GM21529 (cell line): ENCODE data around the gene SCGB2B2.
"Not testable (repeated sequence)": the region's sequence is repeated elsewhere in the genome, so short reads cannot be mapped to it uniquely, and the experiment has no call there.

Experiments
- ATAC-seq: cut with Tn5 transposase; IDR thresholded peaks from one replicate; pipeline ENCODE4 v1.9.1; 2021; ENCODE audit not compliant: unreplicated experiment

The SCGB2B2 gene, protein sequence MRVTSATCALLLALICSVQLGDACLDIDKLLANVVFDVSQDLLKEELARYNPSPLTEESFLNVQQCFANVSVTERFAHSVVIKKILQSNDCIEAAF

DNA sequence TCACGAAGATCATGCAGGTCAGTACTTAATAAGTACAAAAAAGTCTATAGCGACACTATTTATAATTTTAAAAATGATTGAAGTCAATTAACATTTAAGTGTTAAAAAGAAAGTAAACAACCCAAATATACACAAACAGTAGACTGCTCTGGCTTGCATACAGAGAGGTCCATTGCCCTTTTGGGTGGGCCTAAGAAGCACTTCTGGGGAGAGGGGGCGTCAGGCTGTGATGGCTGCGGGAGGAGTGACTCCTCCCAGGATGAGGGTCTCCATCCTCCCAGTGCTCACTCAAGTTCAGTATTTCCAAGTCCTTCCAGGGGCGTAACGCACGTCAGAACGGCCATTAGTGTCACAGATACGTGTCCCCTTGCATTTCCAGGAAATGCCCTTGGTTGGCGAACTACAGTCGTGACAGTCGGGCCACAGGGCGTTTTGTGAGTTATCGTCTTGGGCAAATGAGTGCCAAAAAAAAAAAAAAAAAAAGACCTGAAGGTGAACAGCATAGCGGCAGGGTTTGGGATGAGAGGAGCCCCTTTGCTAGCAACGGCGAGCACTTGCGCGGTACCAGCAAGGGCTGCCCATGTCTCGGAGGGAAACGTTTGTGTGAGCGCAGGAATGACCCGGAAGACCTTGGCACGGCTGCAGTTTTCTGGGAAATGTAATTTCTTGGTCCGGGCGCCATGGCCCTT lies at the start of gene SCGB2B2:
SCGB2B2 (minus strand) TSS at position 463 of the 689 bp plus-strand sequence. CDS start 82,596 bp downstream, outside the sequence.
- peak; percentile 51 for ATAC-seq

DNA sequence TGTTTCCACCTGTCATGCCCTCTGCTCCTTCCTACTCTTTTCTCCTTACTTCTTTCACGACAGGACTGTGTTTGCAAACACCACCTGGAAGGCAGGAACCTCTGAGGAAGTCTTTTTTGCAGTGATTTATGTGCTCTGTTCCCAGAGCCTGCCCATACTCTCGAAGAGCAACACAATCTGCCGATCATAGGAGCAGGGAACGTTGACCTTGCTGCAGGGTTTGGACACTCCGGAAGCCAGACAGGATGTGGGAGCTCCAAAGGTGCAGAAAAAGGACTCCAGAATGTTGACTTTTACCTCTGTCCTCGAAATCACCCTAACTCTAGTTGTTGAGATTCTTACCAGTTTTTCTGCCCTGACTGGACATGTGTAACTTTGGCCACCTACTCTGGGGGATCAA lies 48.4 kb upstream of the SCGB2B2 start:
- no peak for ATAC-seq

- no peak for ATAC-seq
These were observed 45.4 kb upstream of the SCGB2B2 start for GRCh38 chr19:34722353-34722752.

GRCh38 chr19:34715357-34715756 lies 38.4 kb upstream of the SCGB2B2 start:
- no peak for ATAC-seq

- no peak for ATAC-seq
These were observed 36.3 kb upstream of the SCGB2B2 start for GRCh38 chr19:34713262-34713637.

- no peak for ATAC-seq
These were observed 35.7 kb upstream of the SCGB2B2 start for GRCh38 chr19:34712395-34713261.

DNA sequence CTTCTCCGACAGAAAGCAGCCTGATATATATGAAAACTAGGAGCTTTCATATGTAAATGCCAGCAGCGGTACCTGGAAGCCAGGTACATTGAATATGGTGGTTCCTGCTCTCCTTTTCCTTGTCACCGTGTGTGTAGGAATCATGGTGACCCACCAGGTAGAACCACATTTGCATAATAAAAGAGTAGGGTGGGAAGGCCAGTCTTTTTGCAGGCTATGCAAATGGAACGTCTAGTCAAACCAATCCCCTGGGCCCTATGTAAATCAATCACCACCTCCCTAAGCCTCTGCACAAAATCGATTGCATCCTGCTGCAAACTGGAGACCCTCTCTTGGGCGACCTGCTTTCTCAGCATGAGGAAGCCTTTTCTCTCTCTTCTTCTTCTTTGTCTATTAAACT lies 34.9 kb upstream of the SCGB2B2 start:
- ATAC-seq = no peak

GRCh38 chr19:34707661-34708060 lies 30.7 kb upstream of the SCGB2B2 start:
- no peak for ATAC-seq

DNA sequence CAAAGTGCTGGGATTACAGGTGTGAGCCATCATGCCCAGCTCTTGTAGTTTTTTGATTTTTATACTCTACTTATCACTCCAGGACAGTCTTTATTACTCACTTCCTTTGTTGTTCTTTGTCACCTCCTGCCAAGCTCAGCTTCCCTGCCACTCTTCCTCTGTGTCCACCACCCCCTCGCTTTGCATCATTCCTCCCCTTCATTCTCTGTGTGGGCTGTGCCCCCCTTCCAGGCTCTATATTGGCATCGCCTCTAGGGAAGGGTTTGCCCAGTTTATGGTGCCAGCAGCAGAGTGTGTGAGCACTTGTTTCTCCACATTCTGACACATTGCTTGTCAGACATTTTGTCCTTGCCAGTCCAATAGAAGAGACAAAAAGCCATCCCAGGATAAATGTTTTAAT lies 15.6 kb upstream of the SCGB2B2 start:
- no peak for ATAC-seq

- no peak for ATAC-seq
These were observed 13.4 kb upstream of the SCGB2B2 start for GRCh38 chr19:34690372-34690771.

- ATAC-seq = no peak
These were observed 11.6 kb upstream of the SCGB2B2 start for GRCh38 chr19:34688592-34688991.

DNA sequence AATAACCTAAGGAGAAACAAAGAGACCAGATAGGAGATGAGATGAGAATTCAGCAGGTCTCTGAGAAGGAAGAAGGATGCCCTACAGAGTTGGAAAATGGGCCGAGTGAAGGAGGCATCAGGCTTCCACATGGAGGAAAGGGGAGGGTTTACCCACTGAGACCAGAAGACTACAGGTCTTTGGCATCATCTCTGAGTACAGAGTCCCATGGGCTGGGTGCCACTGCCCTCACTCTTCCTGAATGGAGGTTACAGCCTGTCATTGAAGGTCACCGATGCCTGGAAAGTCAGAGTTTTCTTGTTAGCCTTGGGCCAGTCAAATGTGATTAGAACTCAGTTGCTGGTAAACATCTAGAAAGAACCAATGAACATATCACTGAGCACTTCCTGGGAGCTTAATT lies 10.4 kb upstream of the SCGB2B2 start:
- ATAC-seq = no peak

DNA sequence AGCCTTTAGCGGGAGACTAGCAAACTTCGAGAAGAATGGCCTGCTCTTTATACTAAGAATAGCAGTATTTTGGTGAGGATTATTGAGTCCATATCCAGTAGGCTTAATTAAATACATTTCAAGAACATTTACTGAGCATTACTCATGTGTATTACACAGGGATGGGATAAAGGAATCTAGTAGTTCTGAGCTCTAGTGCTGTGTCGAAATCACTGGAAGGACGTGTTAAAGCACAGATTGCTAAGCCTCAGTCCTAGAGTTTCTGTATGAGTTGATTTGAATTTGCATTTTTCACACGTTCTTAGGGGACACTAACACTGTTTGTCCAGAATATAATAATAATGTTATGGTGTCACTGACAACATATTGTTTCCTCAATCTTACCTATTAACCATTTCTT lies 9.5 kb upstream of the SCGB2B2 start:
- ATAC-seq = no peak

DNA sequence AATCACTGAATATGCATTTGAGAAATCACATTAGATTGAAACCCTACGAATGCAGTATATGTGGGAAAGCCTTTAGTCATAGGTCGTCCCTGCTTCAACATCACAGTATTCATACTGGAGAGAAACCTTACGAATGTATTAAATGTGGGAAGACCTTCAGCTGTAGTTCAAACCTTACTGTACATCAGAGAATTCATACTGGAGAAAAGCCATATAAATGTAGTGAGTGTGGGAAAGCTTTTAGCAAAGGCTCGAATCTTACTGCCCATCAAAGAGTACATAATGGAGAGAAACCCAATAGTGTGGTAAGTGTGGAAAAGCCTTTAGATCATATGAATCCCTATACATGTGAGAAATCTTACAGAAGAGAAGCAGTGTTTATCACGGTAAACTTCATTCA lies 8.3 kb upstream of the SCGB2B2 start:
- not testable (repeated sequence) for ATAC-seq

DNA sequence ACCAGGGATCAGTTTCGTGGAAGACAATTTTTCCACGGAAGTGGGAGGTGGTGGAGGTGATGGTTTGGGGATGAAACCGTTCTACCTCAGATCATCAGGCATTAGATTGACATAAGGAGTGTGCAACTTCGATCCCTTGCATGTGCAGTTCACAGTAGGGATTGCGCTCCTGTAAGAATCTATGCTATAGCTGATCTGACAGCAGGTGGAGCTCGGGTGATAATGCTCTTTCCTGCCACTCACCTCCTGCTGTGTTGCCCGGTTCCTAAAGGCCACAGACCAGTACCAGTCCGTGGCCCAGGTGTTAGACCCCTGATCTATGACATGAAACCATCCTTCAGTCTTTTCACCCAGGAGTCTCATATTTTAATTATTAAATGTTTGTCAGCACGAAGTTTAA lies 4.5 kb upstream of the SCGB2B2 start:
- ATAC-seq = no peak

DNA sequence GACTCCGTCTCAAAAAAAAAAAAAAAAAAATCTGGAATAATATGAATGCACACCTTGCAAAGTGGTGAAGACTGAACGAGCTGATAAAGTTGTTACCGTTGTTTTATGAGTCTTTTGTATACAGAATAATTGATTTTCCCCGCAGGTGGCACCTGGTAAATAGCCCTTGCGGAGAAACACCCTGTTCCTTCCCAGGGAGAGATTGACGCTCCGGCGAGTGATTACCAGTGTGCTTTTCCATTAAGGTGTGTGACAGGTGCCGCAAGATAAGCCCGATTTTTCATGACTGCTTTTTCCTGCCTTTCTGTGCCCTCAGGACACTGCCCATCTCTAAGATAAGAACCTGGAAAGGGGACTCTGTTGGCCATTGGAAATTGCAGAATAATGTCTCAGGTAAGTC lies 1.5 kb upstream of the SCGB2B2 start:
- ATAC-seq = no peak

GRCh38 chr19:34678085-34678412 lies 1.1 kb upstream of the SCGB2B2 start:
- ATAC-seq = no peak

DNA sequence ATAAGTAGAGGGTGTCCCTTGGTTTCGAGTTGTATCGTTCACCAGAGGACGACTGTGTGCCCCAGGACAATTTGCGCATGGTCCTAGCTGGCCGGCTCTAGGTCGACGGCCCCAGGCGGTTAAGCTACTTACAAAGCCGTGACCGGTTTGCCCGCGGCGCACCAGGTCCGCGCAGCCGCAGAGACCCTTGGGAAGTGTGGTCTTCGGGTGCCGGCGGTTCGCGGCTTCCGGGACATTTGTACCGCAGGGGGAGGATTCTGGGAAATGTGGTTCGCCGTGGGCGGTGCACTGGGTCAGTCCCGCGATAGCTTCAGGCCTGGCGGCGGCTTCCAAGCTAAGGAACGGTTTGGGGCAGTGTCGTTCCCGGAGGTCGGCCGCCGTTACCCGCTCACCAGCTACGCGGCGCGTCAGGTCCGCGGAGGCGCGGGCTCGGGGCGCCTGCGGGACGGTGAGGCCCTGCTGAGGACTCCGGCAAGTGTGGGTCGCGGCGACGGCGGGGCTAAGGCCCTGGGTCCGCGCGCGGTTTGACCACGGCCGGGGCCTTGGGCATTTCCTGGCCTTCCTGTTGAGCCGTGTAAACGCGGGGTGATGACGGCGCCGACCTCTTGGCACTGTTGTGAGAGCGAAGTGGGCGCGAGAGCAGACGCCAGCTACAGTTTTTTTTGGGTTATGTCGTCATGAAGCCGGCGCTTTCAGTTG lies 576 bp upstream of the SCGB2B2 start, which contains the start of gene ZNF302:
ZNF302 (plus strand) TSS at position 293 of the 699 bp plus-strand sequence. CDS start 1,127 bp downstream, outside the sequence.
- ATAC-seq = peak; percentile 87

- no peak for ATAC-seq
These were observed 1.0 kb downstream of the SCGB2B2 start for GRCh38 chr19:34675919-34676318.

DNA sequence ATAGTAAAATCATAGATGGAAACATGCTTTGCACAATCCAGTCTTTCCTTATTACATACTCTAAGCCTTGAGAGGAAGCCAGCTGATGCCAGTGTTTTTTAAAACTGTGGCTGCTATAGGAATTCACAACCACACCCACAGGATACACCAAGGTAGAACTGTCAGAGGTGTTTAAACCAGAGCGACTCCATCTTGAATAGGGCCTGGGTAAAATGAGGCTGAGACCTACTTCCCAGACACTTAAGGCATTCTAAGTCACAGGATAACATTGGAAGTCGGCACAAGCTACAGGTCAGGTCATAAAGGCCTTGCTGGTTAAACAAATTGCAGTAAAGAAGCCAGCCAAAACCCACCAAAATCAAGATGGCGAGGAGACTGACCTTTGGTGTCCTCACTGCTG lies 1.7 kb downstream of the SCGB2B2 start:
- no peak for ATAC-seq

DNA sequence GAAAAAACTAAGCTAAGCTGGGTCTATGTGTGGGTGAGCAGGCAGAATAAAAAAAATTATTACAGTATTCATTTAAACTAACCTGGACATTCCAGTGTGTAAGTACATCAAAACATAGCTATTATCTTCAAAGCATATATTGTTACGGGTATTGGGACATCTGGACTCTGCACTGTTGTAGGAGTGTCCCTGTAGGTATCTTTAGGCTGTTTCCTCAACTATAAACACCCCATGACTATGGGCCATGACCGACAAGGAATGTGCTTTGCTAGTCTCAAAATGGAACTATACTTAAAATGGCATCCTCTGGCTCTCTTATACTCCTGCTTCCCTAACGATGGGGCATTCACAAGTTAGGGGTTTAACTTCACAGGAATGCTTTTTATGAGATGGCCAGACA lies 3.4 kb downstream of the SCGB2B2 start:
- no peak for ATAC-seq

- ATAC-seq = no peak
These were observed 5.0 kb downstream of the SCGB2B2 start for GRCh38 chr19:34671972-34672371.
